Body of pancreas (tissue), 4 donors: Measurements from ENCODE around the gene GOSR1.

Source experiments
- CTCF ChIP-seq, 7 experiments: fragments of 450-650 bp in 4 of 7; fragments of 200-600 bp in 3 of 7; sonication (generic) in 3 of 7; IDR thresholded peaks; one replicate each; pipeline ENCODE4 v1.5.1; 2016 to 2019; ENCODE audit warnings: antibody characterized with exemption in 7 of 7
- POLR2A ChIP-seq, 3 donors: fragments of 450-650 bp; IDR thresholded peaks; one replicate each; pipeline ENCODE4 v1.6.1; 2016; ENCODE audit warnings: antibody characterized with exemption in 3 of 3, mild to moderate bottlenecking in 2 of 3

GRCh38 chr17:30545024-30545423 is 67.8 kb downstream of the GOSR1 start:
- TF ChIP-seq CTCF (IDR thresholded peaks at IDR 0.05) = no peak
- TF ChIP-seq POLR2A (IDR thresholded peaks at IDR 0.05) = no peak
